Measurements from ENCODE around the gene AIFM3. TPM values are rescaled to one million over a fixed set of nuclear protein-coding genes. Genes with fewer than 3 reads are reported as not detected.

The AIFM3 gene
- polyA plus RNA-seq, 1 donor from 2014 or later: 1.1 TPM

- H3F3A ChIP-seq (ENCODE audit: insufficient read depth, low read length, poor library complexity, severe bottlenecking): no peaks in the 10 kb centered on the region
- TF ChIP-seq CTCF (IDR thresholded peaks at IDR 0.05; ENCODE audit: poor library complexity, severe bottlenecking) (no peak), TAF1 (IDR thresholded peaks at IDR 0.05; ENCODE audit: low read depth) (no peak), POLR2AphosphoS5 (IDR thresholded peaks at IDR 0.05) (no peak), SMC3 (conservative IDR thresholded peaks at IDR 0.05; ENCODE audit: poor library complexity) (no peak), EP300 (conservative IDR thresholded peaks at IDR 0.05; ENCODE audit: poor library complexity, severe bottlenecking) (no peak), RAD21 (conservative IDR thresholded peaks at IDR 0.05) (no peak), EZH2 (IDR thresholded peaks at IDR 0.05; ENCODE audit: borderline replicate concordance, insufficient read depth, low read length, poor library complexity, severe bottlenecking) (no peak), REST (IDR thresholded peaks at IDR 0.05; ENCODE audit: borderline replicate concordance) (no peak), MXI1 (conservative IDR thresholded peaks at IDR 0.05; ENCODE audit: poor library complexity, severe bottlenecking) (no peak)
- peaks cover 90% of the 10 kb centered on the region for H3K79me2 ChIP-seq (replicated peaks; ENCODE audit: insufficient read depth, low read length)
- no peaks in the 10 kb centered on the region for H3K9me3 ChIP-seq (ENCODE audit: low read length)
- H3K4me3 ChIP-seq (ENCODE audit: low read length): no peak overlapping the region
- no peaks in the 10 kb centered on the region for H3K36me3 ChIP-seq (ENCODE audit: insufficient read depth, low read length)
- H2AFZ ChIP-seq (ENCODE audit: low read depth, low read length): no peak overlapping the region
- peaks cover 16% of the 10 kb centered on the region for H4K20me1 ChIP-seq (ENCODE audit: insufficient read depth)
- no peak overlapping the region for H3K4me2 ChIP-seq (ENCODE audit: low read length)
- no peaks in the 10 kb centered on the region for H3K27me3 ChIP-seq (ENCODE audit: insufficient read depth, low read depth, low read length)
- no peak overlapping the region for H3K27ac ChIP-seq (ENCODE audit: low read length)
- no peaks in the 10 kb centered on the region for H3K9me2 ChIP-seq (ENCODE audit: insufficient read depth, low read length)
- H3K9ac ChIP-seq (ENCODE audit: low read length): no peak overlapping the region
Measured at GRCh38 chr22:20943104-20943933, 23.7 kb upstream of the AIFM3 start.

- Histone ChIP-seq H3K27ac (ENCODE audit: low read length) (no peak overlapping the region), H4K20me1 (ENCODE audit: insufficient read depth) (peaks cover 13% of the 10 kb centered on the region), H3K4me3 (ENCODE audit: low read length) (no peak overlapping the region), H3F3A (ENCODE audit: insufficient read depth, low read length, poor library complexity, severe bottlenecking) (no peaks in the 10 kb centered on the region), H2AFZ (ENCODE audit: low read depth, low read length) (no peak overlapping the region), H3K4me2 (ENCODE audit: low read length) (no peak overlapping the region), H3K9ac (ENCODE audit: low read length) (no peak overlapping the region), H3K9me2 (ENCODE audit: insufficient read depth, low read length) (no peaks in the 10 kb centered on the region), H3K79me2 (replicated peaks; ENCODE audit: insufficient read depth, low read length) (peaks cover 89% of the 10 kb centered on the region), H3K9me3 (ENCODE audit: low read length) (no peaks in the 10 kb centered on the region), H3K36me3 (ENCODE audit: insufficient read depth, low read length) (no peaks in the 10 kb centered on the region), H3K27me3 (ENCODE audit: insufficient read depth, low read depth, low read length) (no peaks in the 10 kb centered on the region)
- TF ChIP-seq POLR2AphosphoS5 (IDR thresholded peaks at IDR 0.05): no peak
- TF ChIP-seq MXI1 (conservative IDR thresholded peaks at IDR 0.05; ENCODE audit: poor library complexity, severe bottlenecking): no peak
Measured at GRCh38 chr22:20944042-20944441, 23.0 kb upstream of the AIFM3 start.

All from neural cell (in vitro differentiated cells).